Neutrophil (primary cell): ENCODE data around the gene EXOC2.

Experiments
- H3K27ac ChIP-seq: fragments of 200-600 bp; sonication (generic); 2 replicates; pipeline ENCODE4 v1.5.1; 2016; ENCODE audit warnings: mild to moderate bottlenecking, moderate library complexity
- H3K27me3 ChIP-seq: fragments of 200-600 bp; sonication (generic); 2 replicates; pipeline ENCODE4 v1.6.0; 2016; ENCODE audit warnings: mild to moderate bottlenecking
- H3K36me3 ChIP-seq: fragments of 200-600 bp; sonication (generic); 2 replicates; pipeline ENCODE4 v1.5.1; 2017
- H3K4me1 ChIP-seq, 2 experiments: fragments of 200-600 bp in 1 of 2; sonication (generic) in 1 of 2; 1 replicate in 1 of 2; 2 replicates in 1 of 2; pipeline versions ENCODE4 v1.5.1 to v1.6.1; 2013 to 2016; ENCODE audit warnings: low read depth in 1 of 2, low read length in 1 of 2, mild to moderate bottlenecking in 1 of 2, moderate library complexity in 1 of 2; ENCODE audit not compliant: control insufficient read depth in 1 of 2, insufficient read depth in 1 of 2
- H3K4me3 ChIP-seq, 2 experiments: fragments of 200-600 bp in 1 of 2; sonication (generic) in 1 of 2; 1 replicate in 1 of 2; 2 replicates in 1 of 2; pipeline ENCODE4 v1.5.1; 2013 to 2016; ENCODE audit warnings: low read depth in 1 of 2, low read length in 1 of 2, mild to moderate bottlenecking in 1 of 2, moderate library complexity in 1 of 2
- H3K9me3 ChIP-seq: fragments of 200-600 bp; sonication (generic); 2 replicates; pipeline ENCODE4 v1.5.1; 2016
- CTCF ChIP-seq: fragments of 200-600 bp; sonication (generic); IDR thresholded peaks from 2 replicates; pipeline ENCODE4 v1.5.1; 2016; ENCODE audit warnings: antibody characterized with exemption

EXOC2 gene

GRCh38 chr6:441126-441920, 251.6 kb downstream of the EXOC2 start:
- Histone ChIP-seq H3K4me3 (no peak overlapping the region), H3K36me3 (no peaks in the 10 kb centered on the region), H3K9me3 (no peaks in the 10 kb centered on the region), H3K27me3 (peaks cover 14% of the 10 kb centered on the region), H3K27ac (no peak overlapping the region), H3K4me1 (no peaks in the 10 kb centered on the region)
- TF ChIP-seq CTCF = no peak

- no peaks in the 10 kb centered on the region for H3K4me1 ChIP-seq
- no peaks in the 10 kb centered on the region for H3K36me3 ChIP-seq
- H3K9me3 ChIP-seq = no peaks in the 10 kb centered on the region
- TF ChIP-seq CTCF = no peak
- H3K27me3 ChIP-seq = peaks cover 3% of the 10 kb centered on the region
- no peak overlapping the region for H3K27ac ChIP-seq
- no peak overlapping the region for H3K4me3 ChIP-seq
Observed at GRCh38 chr6:439641-440167, 253.2 kb downstream of the EXOC2 start.

GRCh38 chr6:438634-439170, 254.2 kb downstream of the EXOC2 start:
- no peak for TF ChIP-seq CTCF
- no peaks in the 10 kb centered on the region for H3K9me3 ChIP-seq
- no peaks in the 10 kb centered on the region for H3K27me3 ChIP-seq
- no peaks in the 10 kb centered on the region for H3K36me3 ChIP-seq
- no peak overlapping the region for H3K27ac ChIP-seq
- H3K4me3 ChIP-seq = no peak overlapping the region
- no peaks in the 10 kb centered on the region for H3K4me1 ChIP-seq

GRCh38 chr6:437037-437392, 255.9 kb downstream of the EXOC2 start:
- H3K27ac ChIP-seq = no peak overlapping the region

GRCh38 chr6:436308-437036, 256.5 kb downstream of the EXOC2 start:
- no peak for TF ChIP-seq CTCF
- no peaks in the 10 kb centered on the region for H3K36me3 ChIP-seq
- H3K27ac ChIP-seq = no peak overlapping the region
- H3K4me3 ChIP-seq = no peak overlapping the region
- H3K9me3 ChIP-seq = no peaks in the 10 kb centered on the region
- peaks cover 5% of the 10 kb centered on the region for H3K27me3 ChIP-seq
- no peaks in the 10 kb centered on the region for H3K4me1 ChIP-seq

More at GRCh38 chr6:437037-437392, 255.9 kb downstream of the EXOC2 start:
- H3K27me3 ChIP-seq = peaks cover under 1% of the 10 kb centered on the region
- no peak overlapping the region for H3K4me3 ChIP-seq
- no peaks in the 10 kb centered on the region for H3K9me3 ChIP-seq
- no peaks in the 10 kb centered on the region for H3K36me3 ChIP-seq
- H3K4me1 ChIP-seq = no peaks in the 10 kb centered on the region
- TF ChIP-seq CTCF = no peak
